ENCODE data around the gene PCYT1A. TPM values are rescaled to one million over a fixed set of nuclear protein-coding genes. Genes with fewer than 3 reads are reported as not detected.
"Not testable (repeated sequence)": the region's sequence is repeated elsewhere in the genome, so short reads cannot be mapped to it uniquely, and the experiment has no call there.

Gene PCYT1A
- total RNA-seq, 1 donor from 2014 or later: 30.2 TPM

DNA sequence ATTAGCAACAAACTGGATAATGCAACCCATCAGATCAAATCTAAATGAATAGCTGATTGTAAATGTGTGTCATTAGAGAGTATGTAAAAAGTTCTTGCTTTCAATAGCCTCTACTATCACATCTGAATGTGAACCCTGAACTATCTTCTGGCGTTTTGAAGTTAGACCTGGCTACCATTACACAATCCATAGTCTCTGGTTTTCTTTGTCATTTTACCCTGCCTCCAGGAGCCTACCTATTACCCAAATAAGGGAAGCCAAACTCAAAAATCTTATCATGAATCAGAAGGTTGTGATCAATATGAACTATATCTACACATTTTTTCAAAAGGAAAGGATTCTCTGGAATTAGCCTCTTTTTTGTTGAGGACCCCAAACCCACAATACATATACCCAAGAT lies 31.8 kb downstream of the PCYT1A start:
- Mint-ChIP-seq H3K27ac (ENCODE audit: unreplicated experiment) (no peak overlapping the region), H3K27me3 (ENCODE audit: low read depth) (no peaks in the 10 kb centered on the region), H3K9me3 (no peaks in the 10 kb centered on the region), H3K36me3 (ENCODE audit: low read depth) (peaks cover 6% of the 10 kb centered on the region), H3K4me3 (no peak overlapping the region), H3K4me1 (no peaks in the 10 kb centered on the region)
- DNase-seq (ENCODE audit: low read depth, low spot score): no peak
- TF ChIP-seq, protein P1, sequence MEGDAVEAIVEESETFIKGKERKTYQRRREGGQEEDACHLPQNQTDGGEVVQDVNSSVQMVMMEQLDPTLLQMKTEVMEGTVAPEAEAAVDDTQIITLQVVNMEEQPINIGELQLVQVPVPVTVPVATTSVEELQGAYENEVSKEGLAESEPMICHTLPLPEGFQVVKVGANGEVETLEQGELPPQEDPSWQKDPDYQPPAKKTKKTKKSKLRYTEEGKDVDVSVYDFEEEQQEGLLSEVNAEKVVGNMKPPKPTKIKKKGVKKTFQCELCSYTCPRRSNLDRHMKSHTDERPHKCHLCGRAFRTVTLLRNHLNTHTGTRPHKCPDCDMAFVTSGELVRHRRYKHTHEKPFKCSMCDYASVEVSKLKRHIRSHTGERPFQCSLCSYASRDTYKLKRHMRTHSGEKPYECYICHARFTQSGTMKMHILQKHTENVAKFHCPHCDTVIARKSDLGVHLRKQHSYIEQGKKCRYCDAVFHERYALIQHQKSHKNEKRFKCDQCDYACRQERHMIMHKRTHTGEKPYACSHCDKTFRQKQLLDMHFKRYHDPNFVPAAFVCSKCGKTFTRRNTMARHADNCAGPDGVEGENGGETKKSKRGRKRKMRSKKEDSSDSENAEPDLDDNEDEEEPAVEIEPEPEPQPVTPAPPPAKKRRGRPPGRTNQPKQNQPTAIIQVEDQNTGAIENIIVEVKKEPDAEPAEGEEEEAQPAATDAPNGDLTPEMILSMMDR (conservative IDR thresholded peaks at IDR 0.05): no peak

DNA sequence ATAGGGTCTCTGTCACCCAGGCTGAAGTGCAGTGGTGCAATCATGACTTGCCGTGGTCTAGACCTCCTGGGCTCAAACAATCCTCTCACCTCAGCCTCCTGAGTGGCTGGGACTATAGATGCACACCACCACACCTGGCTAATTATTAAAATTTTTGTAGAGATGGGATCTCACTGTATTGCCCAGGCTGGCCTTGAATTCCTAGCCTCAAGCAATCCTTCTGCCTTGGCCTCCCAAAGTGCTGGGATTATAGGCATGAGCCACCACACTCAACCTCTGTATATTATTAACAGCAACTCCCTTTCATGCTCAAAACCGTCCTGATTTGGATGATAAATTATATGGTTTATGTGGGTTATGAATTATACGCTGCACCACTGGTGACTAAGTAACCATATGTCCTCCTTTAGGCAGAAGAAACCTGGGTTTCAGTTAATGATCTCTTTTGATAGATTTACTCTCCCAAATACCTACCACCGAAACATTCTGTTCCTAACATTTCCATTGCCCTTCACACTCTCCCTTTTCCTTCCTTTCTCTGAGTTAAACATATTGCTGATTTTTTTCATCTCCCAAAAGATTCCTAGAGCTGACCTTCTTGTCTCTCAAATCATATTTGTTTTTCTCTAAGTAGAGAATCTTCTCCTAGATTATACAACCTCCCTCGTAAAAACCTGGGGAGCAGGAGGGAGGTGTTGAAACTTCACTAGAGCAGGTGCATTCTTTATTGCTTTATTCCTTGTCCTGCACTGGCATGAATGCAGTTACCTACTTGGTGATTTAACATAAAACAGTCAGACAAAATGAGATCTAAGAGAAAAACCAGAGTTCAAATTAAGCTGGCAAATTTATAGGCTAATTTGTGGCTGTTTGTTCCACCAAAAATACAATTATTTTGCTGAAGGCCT lies 32.9 kb downstream of the PCYT1A start:
- no peaks in the 10 kb centered on the region for H3K9me3 Mint-ChIP-seq
- H3K4me1 Mint-ChIP-seq: no peaks in the 10 kb centered on the region
- no peaks in the 10 kb centered on the region for H3K27me3 Mint-ChIP-seq (ENCODE audit: low read depth)
- no peak overlapping the region for H3K27ac Mint-ChIP-seq (ENCODE audit: unreplicated experiment)
- H3K36me3 Mint-ChIP-seq (ENCODE audit: low read depth): peaks cover 6% of the 10 kb centered on the region
- TF ChIP-seq, protein P1 (conservative IDR thresholded peaks at IDR 0.05): no peak
- no peak for DNase-seq (ENCODE audit: low read depth, low spot score)
- no peak overlapping the region for H3K4me3 Mint-ChIP-seq

DNA sequence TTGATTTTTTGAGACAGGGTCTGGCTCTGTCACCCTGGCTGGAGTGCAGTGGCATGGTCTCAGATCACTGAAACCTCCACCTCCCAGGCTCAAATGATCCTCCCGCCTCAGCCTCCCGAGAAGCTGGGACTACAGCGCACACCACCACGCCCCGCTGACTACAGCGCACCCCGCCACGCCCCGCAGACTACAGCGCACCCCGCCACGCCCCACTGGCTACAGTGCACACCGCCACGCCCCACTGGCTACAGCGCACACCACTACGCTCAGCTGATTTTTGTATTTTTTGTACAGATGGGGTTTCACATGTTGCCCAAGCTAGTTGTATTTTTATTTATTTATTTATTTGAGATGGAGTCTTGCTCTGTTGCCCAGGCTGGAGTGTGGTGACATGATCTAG lies 35.6 kb downstream of the PCYT1A start:
- no peak overlapping the region for H3K4me3 Mint-ChIP-seq
- no peaks in the 10 kb centered on the region for H3K4me1 Mint-ChIP-seq
- H3K27ac Mint-ChIP-seq (ENCODE audit: unreplicated experiment): no peak overlapping the region
- H3K27me3 Mint-ChIP-seq (ENCODE audit: low read depth): no peaks in the 10 kb centered on the region
- peaks cover 6% of the 10 kb centered on the region for H3K36me3 Mint-ChIP-seq (ENCODE audit: low read depth)
- no peak for DNase-seq (ENCODE audit: low read depth, low spot score)
- TF ChIP-seq, protein P1 (conservative IDR thresholded peaks at IDR 0.05): no peak
- no peaks in the 10 kb centered on the region for H3K9me3 Mint-ChIP-seq

DNA sequence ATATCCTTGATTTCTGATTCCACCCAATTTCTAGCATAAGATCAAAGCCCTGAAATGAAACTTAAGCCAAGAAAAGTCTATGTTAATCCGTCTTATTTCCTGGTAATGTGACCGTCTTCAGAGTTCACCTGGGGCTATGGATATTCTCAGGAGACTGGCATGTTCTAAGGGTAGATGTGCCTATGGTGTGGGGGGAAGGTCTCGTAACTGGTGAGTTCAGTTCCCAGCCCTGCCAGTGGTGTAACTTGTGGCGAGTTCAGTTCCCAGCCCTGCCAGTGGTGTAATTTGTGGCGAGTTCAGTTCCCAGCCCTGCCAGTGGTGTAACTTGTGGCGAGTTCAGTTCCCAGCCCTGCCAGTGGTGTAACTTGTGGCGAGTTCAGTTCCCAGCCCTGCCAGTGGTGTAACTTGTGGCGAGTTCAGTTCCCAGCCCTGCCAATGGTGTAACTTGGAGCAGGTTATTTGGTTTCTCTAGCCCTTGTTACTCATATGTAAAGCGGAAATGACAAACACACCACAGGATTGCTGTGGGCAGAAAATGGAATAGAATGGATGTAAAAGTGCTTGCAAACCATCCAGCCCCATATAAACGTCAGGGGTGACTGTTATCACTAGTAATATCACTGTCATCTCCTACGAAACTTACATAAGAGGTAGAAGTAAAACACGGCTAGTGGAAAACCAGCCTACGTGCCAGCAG lies 40.8 kb downstream of the PCYT1A start:
- H3K27me3 Mint-ChIP-seq (ENCODE audit: low read depth): no peaks in the 10 kb centered on the region
- DNase-seq (ENCODE audit: low read depth, low spot score): no peak
- H3K27ac Mint-ChIP-seq (ENCODE audit: unreplicated experiment): no peak overlapping the region
- peaks cover 24% of the 10 kb centered on the region for H3K36me3 Mint-ChIP-seq (ENCODE audit: low read depth)
- H3K4me3 Mint-ChIP-seq: no peak overlapping the region
- TF ChIP-seq, protein P1 (conservative IDR thresholded peaks at IDR 0.05): no peak
- H3K9me3 Mint-ChIP-seq: peaks cover 2% of the 10 kb centered on the region
- H3K4me1 Mint-ChIP-seq: no peaks in the 10 kb centered on the region

DNA sequence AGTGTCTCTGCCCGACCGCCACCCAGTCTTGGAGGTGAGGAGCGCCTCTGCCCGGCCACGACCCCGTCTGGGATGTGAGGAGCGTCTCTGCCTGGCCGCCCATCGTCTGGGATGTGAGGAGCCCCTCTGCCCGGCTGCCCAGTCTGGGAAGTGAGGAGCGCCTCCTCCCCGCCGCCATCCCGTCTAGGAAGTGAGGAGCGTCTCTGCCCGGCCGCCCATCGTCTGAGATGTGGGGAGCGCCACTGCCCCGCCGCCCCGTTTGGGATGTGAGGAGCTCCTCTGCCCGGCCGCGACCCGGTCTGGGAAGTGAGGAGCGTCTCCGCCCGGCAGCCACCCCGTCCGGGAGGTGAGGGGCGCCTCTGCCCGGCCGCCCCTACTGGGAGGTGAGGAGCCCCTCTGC lies 43.4 kb downstream of the PCYT1A start:
- H3K27ac Mint-ChIP-seq (ENCODE audit: unreplicated experiment); DNase-seq (ENCODE audit: low read depth, low spot score); H3K4me3 Mint-ChIP-seq; H3K27me3 Mint-ChIP-seq (ENCODE audit: low read depth); H3K9me3 Mint-ChIP-seq; H3K4me1 Mint-ChIP-seq: not testable (repeated sequence)
- peaks cover 25% of the 10 kb centered on the region for H3K36me3 Mint-ChIP-seq (ENCODE audit: low read depth)

DNA sequence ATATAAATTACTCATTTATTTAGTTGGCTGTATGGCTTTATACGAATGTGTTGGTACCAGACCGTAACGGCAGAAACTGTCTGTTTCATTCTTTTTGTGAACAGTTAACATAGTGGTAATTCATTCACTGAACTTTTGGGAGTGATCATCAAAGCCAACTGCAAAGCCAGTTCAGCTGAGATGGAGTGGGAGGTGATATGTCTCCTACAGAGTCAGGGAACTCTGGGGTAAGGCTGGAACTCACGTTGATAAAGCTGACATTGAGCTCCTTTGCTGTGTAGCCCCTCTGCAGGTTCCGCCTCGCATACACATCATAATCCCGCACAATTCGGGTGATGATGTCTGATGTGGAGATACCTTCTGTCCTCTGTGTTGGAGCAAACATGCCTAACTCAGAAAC lies 45.8 kb downstream of the PCYT1A start:
- Mint-ChIP-seq H3K9me3 (peaks cover 2% of the 10 kb centered on the region), H3K4me1 (no peaks in the 10 kb centered on the region), H3K27ac (ENCODE audit: unreplicated experiment) (no peak overlapping the region), H3K27me3 (ENCODE audit: low read depth) (no peaks in the 10 kb centered on the region), H3K4me3 (no peak overlapping the region), H3K36me3 (ENCODE audit: low read depth) (peaks cover 28% of the 10 kb centered on the region)
- DNase-seq (ENCODE audit: low read depth, low spot score): no peak
- TF ChIP-seq, protein P1 (conservative IDR thresholded peaks at IDR 0.05): no peak

Measured in neural crest cell (in vitro differentiated cells).